ENCODE results near the gene APCDD1.

Gene APCDD1

GRCh38 chr18:10436160-10436559, 18.3 kb upstream of the APCDD1 start:
- DNase-seq = no peak

DNA sequence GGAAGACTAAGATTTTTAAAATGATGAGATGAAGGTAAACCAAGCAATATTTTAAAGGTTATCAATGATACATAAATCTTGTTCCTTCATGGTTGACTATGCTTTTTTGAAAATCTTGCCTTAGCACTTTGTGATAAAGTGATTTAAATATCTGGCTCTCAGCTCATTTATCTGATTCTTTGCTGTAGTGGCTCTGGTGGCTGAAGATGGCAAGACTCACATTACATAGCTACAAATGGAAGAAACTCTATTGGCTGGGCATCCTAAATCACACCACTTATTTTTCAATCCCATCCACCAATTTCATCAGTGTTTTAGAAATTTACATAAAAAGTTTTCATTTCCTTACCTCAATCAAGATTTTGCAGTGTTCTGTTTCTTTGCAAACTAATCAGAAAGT, 16.6 kb upstream of the APCDD1 start:
- no peak for DNase-seq

DNA sequence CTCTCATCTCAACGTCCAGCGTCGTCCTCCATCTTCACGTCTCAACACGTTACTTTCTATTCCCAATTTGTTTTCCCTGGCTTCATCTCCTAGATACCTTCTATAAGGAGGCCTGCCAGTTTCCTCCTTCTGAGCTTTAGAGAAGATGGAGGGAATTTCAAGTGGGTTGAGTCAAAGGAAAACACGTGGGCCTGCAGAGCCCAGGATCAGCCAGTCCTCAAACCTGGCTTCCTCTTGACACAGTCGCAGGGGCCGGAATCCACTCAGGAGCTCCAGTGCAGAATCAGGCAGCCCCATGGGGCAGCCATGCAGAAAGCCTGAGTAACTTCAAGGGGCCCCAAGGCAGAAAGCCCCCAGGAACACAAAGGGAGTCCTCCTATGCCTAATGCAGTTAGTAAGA, 14.5 kb upstream of the APCDD1 start:
- no peak for DNase-seq

DNA sequence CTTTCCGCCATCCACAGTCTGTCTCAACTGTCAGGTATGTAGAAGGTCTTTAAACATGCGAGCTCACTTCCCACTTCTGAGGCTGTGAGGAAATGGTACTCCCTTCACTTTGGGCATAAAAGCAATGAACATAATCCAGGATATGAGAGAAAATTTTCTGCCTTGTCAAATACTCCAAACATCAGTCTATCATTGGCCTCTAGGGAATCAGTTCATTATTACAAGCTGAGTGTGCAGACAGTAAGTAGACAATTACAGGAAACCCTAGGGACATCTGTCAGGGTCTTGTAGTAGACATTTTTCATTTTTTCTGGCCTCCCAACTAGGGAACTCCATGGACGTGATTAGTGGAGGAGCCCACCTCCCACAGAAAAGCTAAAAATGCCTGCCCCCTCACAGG, 13.6 kb upstream of the APCDD1 start:
- no peak for DNase-seq

DNA sequence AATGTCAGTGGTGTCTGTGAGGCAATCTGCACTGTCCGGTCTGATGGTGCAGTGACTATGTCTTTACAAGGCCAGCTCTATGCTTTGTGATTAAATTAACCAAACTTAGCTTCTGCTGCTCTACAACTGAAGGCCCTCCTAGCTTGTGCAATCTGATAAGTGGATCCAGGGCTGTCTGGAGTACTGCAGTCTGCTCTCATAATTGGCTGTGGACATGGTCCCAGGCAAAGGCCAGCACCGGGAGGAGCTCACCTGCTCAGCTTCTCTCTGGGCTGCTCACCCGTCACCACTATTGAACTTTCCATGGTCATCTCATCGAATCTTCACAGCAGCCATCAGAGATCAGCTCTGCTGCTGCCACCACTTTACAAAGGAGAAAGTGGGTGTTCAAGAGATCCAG, 13.0 kb upstream of the APCDD1 start:
- DNase-seq = no peak

DNA sequence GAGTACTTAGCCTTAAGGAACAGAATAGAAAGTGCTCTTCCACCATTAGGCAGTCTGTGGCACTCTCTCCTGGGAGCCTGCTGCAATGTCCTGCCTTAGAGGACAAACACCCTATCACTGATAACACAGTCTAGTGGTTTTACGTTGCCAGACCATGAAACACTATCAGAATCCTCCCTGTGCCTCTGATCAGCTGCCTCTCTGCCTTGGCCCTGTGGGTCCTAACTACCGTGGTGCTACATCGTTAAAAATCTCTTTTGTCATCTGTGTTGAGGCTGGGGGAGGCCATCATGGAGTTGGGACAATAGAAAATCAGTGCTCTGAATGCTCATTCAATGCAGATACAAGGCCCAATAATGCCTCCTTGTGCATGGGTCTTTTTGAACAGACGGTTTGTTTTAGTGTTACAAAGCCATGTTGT, 11.9 kb upstream of the APCDD1 start:
- no peak for DNase-seq

DNA sequence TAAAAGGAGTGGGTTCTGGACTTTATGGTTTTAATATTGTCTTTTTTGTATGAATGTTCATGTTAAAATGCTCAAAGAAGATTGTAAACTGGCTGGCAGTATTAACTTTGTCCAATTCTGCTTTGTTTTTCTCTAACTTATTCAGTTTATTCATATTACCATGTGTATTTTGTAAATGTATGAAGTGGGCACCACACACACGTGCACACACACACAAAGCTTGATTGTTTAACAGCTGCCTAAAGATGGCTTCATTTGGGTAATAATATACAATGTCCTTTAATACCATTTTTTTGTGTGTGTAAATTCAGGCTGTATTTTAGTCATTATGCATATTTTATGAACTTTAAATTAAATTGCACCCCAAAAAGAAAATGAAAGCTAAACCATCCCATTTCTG, 11.4 kb upstream of the APCDD1 start:
- no peak for DNase-seq

DNA sequence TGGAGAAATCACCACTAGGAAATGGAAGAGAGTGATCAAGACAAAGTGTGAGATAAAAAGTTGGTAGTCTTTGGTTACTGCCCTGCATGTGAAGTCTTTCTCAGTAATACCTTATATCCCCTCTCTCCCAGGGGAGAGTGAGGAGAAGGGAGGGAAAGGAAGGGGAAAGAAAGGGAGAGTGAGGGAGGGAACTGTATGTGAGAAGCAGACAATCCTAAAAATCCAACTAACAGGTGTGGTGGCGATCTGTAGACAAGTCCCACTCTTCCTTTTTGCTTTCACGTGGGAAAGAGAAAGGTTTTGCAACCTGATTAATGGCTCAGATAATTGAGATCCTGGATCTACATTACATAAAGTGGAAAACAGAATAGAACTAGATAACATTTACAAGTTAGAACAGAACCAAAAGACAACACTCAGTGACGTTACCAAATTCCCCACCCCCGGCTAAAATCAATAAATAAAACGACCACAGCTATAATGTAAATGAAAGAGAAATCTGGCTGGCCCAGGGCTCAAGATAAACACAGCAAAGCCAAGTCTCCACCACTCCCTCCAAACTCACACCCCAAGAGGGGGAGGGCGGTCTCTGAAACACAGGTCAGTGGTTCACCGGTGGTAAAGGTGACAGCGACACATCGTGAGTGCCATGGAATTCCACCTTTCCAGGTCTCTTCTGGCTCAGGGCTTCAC, 10.0 kb upstream of the APCDD1 start:
- DNase-seq = no peak

GRCh38 chr18:10449396-10449795, 5.0 kb upstream of the APCDD1 start:
- DNase-seq = no peak

DNA sequence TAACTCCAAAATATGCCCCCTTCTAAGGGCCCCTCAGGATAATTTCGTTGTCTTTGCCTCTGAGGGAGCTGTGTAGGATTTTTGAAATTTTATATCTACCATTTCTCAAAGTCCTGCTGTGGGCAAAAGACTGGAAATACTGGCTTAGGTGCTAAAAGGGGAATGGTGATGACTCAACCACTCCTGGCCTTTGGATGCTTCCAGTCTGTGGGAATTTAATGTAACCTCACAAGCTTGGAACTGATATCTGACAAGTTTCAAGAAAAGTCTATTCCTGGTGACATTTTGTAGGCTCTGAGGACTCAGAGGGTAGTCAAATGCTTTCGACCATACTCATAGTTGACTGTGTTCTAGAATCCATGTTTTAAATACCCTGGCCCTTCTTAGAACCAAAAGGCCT, 3.4 kb upstream of the APCDD1 start:
- no peak for DNase-seq

DNA sequence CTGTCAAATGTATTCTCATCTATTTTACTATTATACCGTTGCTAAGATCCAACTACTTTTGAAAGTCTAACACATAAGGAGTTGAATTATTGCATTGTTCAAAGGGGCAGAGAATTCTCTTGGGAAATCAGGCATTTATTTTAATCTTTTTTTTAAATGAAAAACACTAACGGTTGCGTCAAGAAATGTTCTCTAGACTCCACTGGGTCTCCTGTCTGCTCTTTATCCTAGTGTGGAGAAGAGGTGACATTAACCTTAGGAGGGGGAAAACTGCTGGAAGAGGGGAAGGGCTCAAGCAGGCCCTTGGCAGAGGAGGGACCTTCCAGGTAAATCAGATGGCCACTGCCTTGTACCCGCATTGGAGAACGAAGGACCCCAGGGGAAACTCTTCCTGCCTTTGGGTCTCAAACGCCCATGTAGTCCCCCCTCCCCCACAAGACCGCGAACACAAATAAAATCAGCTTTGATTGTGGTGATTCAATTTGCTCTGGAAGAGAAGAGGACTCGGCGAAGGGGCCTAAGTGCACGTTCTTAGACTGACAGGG, 1.1 kb upstream of the APCDD1 start:
- no peak for DNase-seq

- DNase-seq = no peak
Measured at GRCh38 chr18:10454681-10455557, 484 bp downstream of the APCDD1 start.

GRCh38 chr18:10455726-10456453, 1.5 kb downstream of the APCDD1 start:
- DNase-seq = no peak

- DNase-seq = no peak
Measured at GRCh38 chr18:10456718-10457117, 2.3 kb downstream of the APCDD1 start.

GRCh38 chr18:10457128-10457527, 2.7 kb downstream of the APCDD1 start:
- no peak for DNase-seq

DNA sequence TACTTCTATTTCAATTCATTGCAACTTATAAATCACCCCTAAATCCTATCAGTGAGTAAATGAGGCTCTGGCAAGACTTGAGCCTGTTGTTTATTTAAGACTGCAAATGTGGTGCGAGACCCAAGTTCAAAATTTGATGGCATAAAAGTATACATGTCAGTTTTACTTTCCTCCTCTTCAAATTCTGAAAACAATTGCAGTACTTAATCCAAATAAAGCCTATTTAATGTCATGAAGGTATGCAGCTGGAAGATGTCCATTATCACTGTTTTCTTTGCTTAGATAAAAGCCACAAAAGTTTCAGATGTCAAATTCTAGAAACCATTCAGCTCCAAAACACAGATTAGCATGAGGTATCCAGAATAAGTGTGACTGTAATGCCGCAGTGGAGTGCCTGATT, 3.3 kb downstream of the APCDD1 start:
- DNase-seq = no peak

GRCh38 chr18:10458691-10459090, 4.3 kb downstream of the APCDD1 start:
- DNase-seq = no peak

GRCh38 chr18:10459587-10459986, 5.2 kb downstream of the APCDD1 start:
- DNase-seq = no peak

GRCh38 chr18:10460414-10461018, 6.1 kb downstream of the APCDD1 start:
- DNase-seq = no peak

- no peak for DNase-seq
Measured at GRCh38 chr18:10461989-10462388, 7.6 kb downstream of the APCDD1 start.

GRCh38 chr18:10462597-10462996, 8.2 kb downstream of the APCDD1 start:
- no peak for DNase-seq

DNA sequence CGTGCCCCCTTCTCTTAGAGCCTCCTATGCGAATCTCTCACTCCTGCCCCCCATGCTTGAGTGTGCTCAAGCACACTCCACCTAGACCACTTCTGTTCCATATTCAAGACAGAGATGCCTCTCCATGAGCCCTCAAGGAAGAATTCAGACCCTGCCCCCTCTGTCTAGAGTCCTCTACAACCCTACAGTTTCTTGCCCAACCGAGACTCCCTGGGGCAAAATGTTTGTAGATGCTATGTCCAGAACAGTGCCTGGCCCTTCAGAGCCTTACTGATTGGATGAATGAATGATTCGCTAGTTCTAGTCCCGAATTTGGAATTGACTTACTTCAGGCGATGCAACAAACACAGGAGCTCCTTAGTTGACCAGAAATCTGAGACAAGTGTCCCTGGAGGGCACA, 8.7 kb downstream of the APCDD1 start:
- no peak for DNase-seq

- no peak for DNase-seq
Measured at GRCh38 chr18:10463741-10464140, 9.3 kb downstream of the APCDD1 start.
